ENCODE measurements around the gene PRIM2. TPM values are rescaled to one million over a fixed set of nuclear protein-coding genes. Genes with fewer than 3 reads are reported as not detected.

Gene PRIM2
- total and polyA plus RNA-seq, 10 of the 15 experiments (the other 5 are each of a cell fraction or from before 2014, with no cell fraction given) = 13.2 to 38.6 (median 25.1) TPM

- TF ChIP-seq PAX5 (IDR thresholded peaks at IDR 0.05; ENCODE audit: borderline replicate concordance, low read depth, low read length) = no peak
Measured at GRCh38 chr6:57316581-57317059, 810 bp upstream of the PRIM2 start (continued).

GRCh38 chr6:57324538-57324937 is 7.1 kb downstream of the PRIM2 start:
- DNase-seq (ENCODE audit: low read depth, low spot score) (no peak), FAIRE-seq (no peak), ATAC-seq (peak; percentile 63)
- Histone ChIP-seq H3K4me2 (ENCODE audit: control insufficient read depth, insufficient read depth) (no peak overlapping the region), H3K27ac (ENCODE audit: control insufficient read depth, insufficient read depth) (no peak overlapping the region), H3K4me3 (no peak overlapping the region), H4K20me1 (ENCODE audit: control insufficient read depth, insufficient read depth) (no peaks in the 10 kb centered on the region), H3K27me3 (replicated peaks in 1 of 2; ENCODE audit: control insufficient read depth in 2 of 2, insufficient read depth in 2 of 2, low read length in 1 of 2) (no peaks in the 10 kb centered on the region), H2AFZ (ENCODE audit: control insufficient read depth, low read depth, low read length) (no peak overlapping the region), H3K9ac (ENCODE audit: control insufficient read depth, insufficient read depth, low read length) (no peak overlapping the region), H3K4me1 (ENCODE audit: control insufficient read depth, insufficient read depth, low read length) (no peaks in the 10 kb centered on the region), H3K36me3 (ENCODE audit: control insufficient read depth in 2 of 2, insufficient read depth in 2 of 2, low read length in 1 of 2) (peaks cover 2 to 36% of the 10 kb centered on the region in 2 experiments; a peak in 3 of 4 replicates), H3K79me2 (ENCODE audit: control insufficient read depth, insufficient read depth, low read length) (no peaks in the 10 kb centered on the region; the same call in 1 of the 2 replicates), H3K9me3 (replicated peaks; ENCODE audit: control insufficient read depth, insufficient read depth, low read length) (peaks cover 14% of the 10 kb centered on the region)
- in situ Hi-C loops (cut with MboI) (no loop called here), intact Hi-C loops (cut with micrococcal nuclease; ENCODE audit: unreplicated experiment) (no loop called here)
- WGBS (ENCODE audit: insufficient coverage, insufficient replicate concordance, low lambda C conversion rate, missing lambda C conversion rate) = 0% methylated on average over 1 of the region's 1 CpG
- SMC1A ChIA-PET (ENCODE audit: uncharacterized antibody, unreplicated experiment) = interaction anchor here (1.0 to 4.1 kb wide), 3 partner anchors 58 to 472 kb away, joined by 3 to 14 read pairs (median 3); no protein-coding TSS in a partner anchor
- POLR2A ChIA-PET = no interaction called here
- TF ChIP-seq RAD21 (IDR thresholded peaks at IDR 0.05; ENCODE audit: insufficient read depth, low read depth, low read length) (peak; percentile 37), EZH2 (IDR thresholded peaks at IDR 0.05; ENCODE audit: borderline replicate concordance, control insufficient read depth, low read depth, low read length) (no peak), CTCF (IDR thresholded peaks at IDR 0.05 in 2 of 3, conservative IDR thresholded peaks at IDR 0.05 in 1 of 3; ENCODE audit: control insufficient read depth in 2 of 3, extremely low read depth in 1 of 3, insufficient read depth in 1 of 3, low read depth in 3 of 3, low read length in 3 of 3) (peak; percentile 7 to 39 (median 32); a peak in 4 of 6 replicates)
- RAD21 ChIA-PET (ENCODE audit: unreplicated experiment) = interaction anchor here (0.6 to 3.2 kb wide), 3 partner anchors 408 to 422 kb away, joined by 3 to 15 read pairs (median 5); no protein-coding TSS in a partner anchor
- BruUV-seq (replicated peaks) = no TSS peak
- CTCF ChIA-PET = interaction anchor here (1.3 to 5.7 kb wide), 3 partner anchors 10 to 421 kb away, joined by 5 to 42 read pairs (median 14); no protein-coding TSS in a partner anchor
